H9 (cell line): ENCODE measurements around the gene TRMT2A. TPM values are rescaled to one million over a fixed set of nuclear protein-coding genes. Genes with fewer than 3 reads are reported as not detected.

Experiments
- DNase-seq: peaks from one replicate; pipeline ENCODE4 v3.0.0-alpha.2; 2017
- H2AFZ ChIP-seq: one replicate; pipeline ENCODE4 v1.6.1; 2013; ENCODE audit warnings: mild to moderate bottlenecking, low read length, control low read depth, moderate library complexity
- H2AK5ac ChIP-seq: 2 replicates; pipeline ENCODE4 v1.6.1; 2013; ENCODE audit warnings: low read length, control low read depth, mixed read lengths; ENCODE audit not compliant: insufficient read length
- H2BK120ac ChIP-seq: one replicate; pipeline ENCODE4 v1.6.1; 2013; ENCODE audit warnings: low read depth, mild to moderate bottlenecking, low read length, control low read depth, inconsistent platforms; ENCODE audit not compliant: poor library complexity, severe bottlenecking
- H2BK12ac ChIP-seq: 2 replicates; pipeline ENCODE4 v1.6.1; 2013; ENCODE audit warnings: low read length, control low read depth, mixed read lengths, low read depth; ENCODE audit not compliant: insufficient read length
- H2BK15ac ChIP-seq: 2 replicates; pipeline ENCODE4 v1.6.1; 2013; ENCODE audit warnings: low read depth, low read length, control low read depth
- H2BK20ac ChIP-seq: one replicate; pipeline ENCODE4 v1.6.1; 2013; ENCODE audit warnings: low read depth, mild to moderate bottlenecking, low read length, control low read depth, inconsistent platforms; ENCODE audit not compliant: poor library complexity, severe bottlenecking
- H2BK5ac ChIP-seq: 2 replicates; pipeline ENCODE4 v1.6.1; 2013; ENCODE audit warnings: low read length, control low read depth, mixed read lengths; ENCODE audit not compliant: insufficient read length
- H3K14ac ChIP-seq: 2 replicates; pipeline ENCODE4 v1.6.1; 2013; ENCODE audit warnings: low read length, control low read depth; ENCODE audit not compliant: insufficient read depth
- H3K18ac ChIP-seq: 2 replicates; pipeline ENCODE4 v1.6.1; 2013; ENCODE audit warnings: low read depth, mild to moderate bottlenecking, mixed read lengths, low read length, control low read depth; ENCODE audit not compliant: insufficient read length
- H3K23ac ChIP-seq: 2 replicates; pipeline ENCODE4 v1.6.1; 2013; ENCODE audit warnings: low read length, control low read depth, mixed read lengths, low read depth; ENCODE audit not compliant: insufficient read length
- H3K23me2 ChIP-seq: 2 replicates; pipeline ENCODE4 v1.6.1; 2013; ENCODE audit warnings: low read depth, mild to moderate bottlenecking, mixed read lengths, low read length, control low read depth; ENCODE audit not compliant: insufficient read length, poor library complexity, severe bottlenecking
- H3K27ac ChIP-seq: 2 replicates; pipeline ENCODE4 v1.5.1; 2013; ENCODE audit warnings: low read length, control low read depth, mixed read lengths, low read depth; ENCODE audit not compliant: insufficient read length
- H3K27me3 ChIP-seq: 2 replicates; pipeline ENCODE4 v1.6.1; 2013; ENCODE audit warnings: low read length, control low read depth, inconsistent platforms; ENCODE audit not compliant: insufficient read depth
- H3K4ac ChIP-seq: 2 replicates; pipeline ENCODE4 v1.6.1; 2013; ENCODE audit warnings: low read depth, mild to moderate bottlenecking, control low read depth, inconsistent platforms, low read length, moderate library complexity
- H3K4me1 ChIP-seq: 2 replicates; pipeline ENCODE4 v1.6.1; 2013; ENCODE audit warnings: low read length, control low read depth, inconsistent platforms; ENCODE audit not compliant: insufficient read depth
- H3K4me2 ChIP-seq: 2 replicates; pipeline ENCODE4 v1.6.1; 2013; ENCODE audit warnings: low read length, control low read depth, mixed read lengths; ENCODE audit not compliant: insufficient read length, insufficient read depth
- H3K56ac ChIP-seq: 2 replicates; pipeline ENCODE4 v1.6.1; 2013; ENCODE audit warnings: low read depth, mild to moderate bottlenecking, mixed read lengths, low read length, control low read depth; ENCODE audit not compliant: insufficient read length
- H3K79me1 ChIP-seq: 2 replicates; pipeline ENCODE4 v1.6.1; 2013; ENCODE audit warnings: low read depth, mild to moderate bottlenecking, moderate library complexity, low read length, control low read depth, inconsistent platforms; ENCODE audit not compliant: insufficient read depth, poor library complexity, severe bottlenecking
- H3K79me2 ChIP-seq: 2 replicates; pipeline ENCODE4 v1.6.1; 2013; ENCODE audit warnings: low read length, control low read depth, inconsistent platforms; ENCODE audit not compliant: insufficient read depth
- H3K9ac ChIP-seq: 2 replicates; pipeline ENCODE4 v1.6.1; 2013; ENCODE audit warnings: low read length, control low read depth, mixed read lengths; ENCODE audit not compliant: insufficient read length; ENCODE audit errors: extremely low read depth
- H3K9me3 ChIP-seq: one replicate; pipeline ENCODE4 v1.6.1; 2013; ENCODE audit warnings: low read depth, low read length, inconsistent platforms; ENCODE audit not compliant: control insufficient read depth
- H3T11ph ChIP-seq: one replicate; pipeline ENCODE4 v1.6.1; 2013; ENCODE audit warnings: mild to moderate bottlenecking, low read length, control low read depth, inconsistent platforms
- H4K20me1 ChIP-seq: one replicate; pipeline ENCODE4 v1.6.1; 2013; ENCODE audit not compliant: control insufficient read depth, insufficient read length, insufficient read depth
- H4K5ac ChIP-seq: 2 replicates; pipeline ENCODE4 v1.6.1; 2013; ENCODE audit warnings: low read depth, mild to moderate bottlenecking, mixed read lengths, low read length, control low read depth; ENCODE audit not compliant: insufficient read length
- H4K8ac ChIP-seq: replicated peaks from 2 replicates; pipeline ENCODE4 v1.6.1; 2013; ENCODE audit warnings: low read length, control low read depth, mixed read lengths, low read depth; ENCODE audit not compliant: insufficient read length
- H4K91ac ChIP-seq: 2 replicates; pipeline ENCODE4 v1.6.1; 2013; ENCODE audit warnings: low read depth, mild to moderate bottlenecking, moderate library complexity, mixed read lengths, low read length, control low read depth; ENCODE audit not compliant: insufficient read length
- H3K27ac Mint-ChIP-seq, 3 experiments: 2 replicates in 2 of 3; 3 replicates in 1 of 3; pipeline ENCODE4 v1.8.0; 2020 to 2021; ENCODE audit warnings: mixed read lengths in 3 of 3, mild to moderate bottlenecking in 1 of 3, moderate library complexity in 1 of 3
- H3K27me3 Mint-ChIP-seq: 2 replicates; pipeline ENCODE4 v1.8.0; 2021; ENCODE audit warnings: low read depth, mild to moderate bottlenecking, moderate library complexity, mixed read lengths
- H3K36me3 Mint-ChIP-seq, 3 experiments: 2 replicates in 2 of 3; 3 replicates in 1 of 3; pipeline ENCODE4 v1.8.0; 2020 to 2021; ENCODE audit warnings: low read depth in 3 of 3, mixed read lengths in 3 of 3; ENCODE audit not compliant: insufficient read depth in 1 of 3
- H3K4me1 Mint-ChIP-seq, 2 experiments: 2 replicates each; pipeline ENCODE4 v1.8.0; 2020; ENCODE audit warnings: mixed read lengths in 2 of 2
- H3K4me3 Mint-ChIP-seq, 2 experiments: 2 replicates in 1 of 2; 3 replicates in 1 of 2; pipeline ENCODE4 v1.8.0; 2020 to 2021; ENCODE audit warnings: mild to moderate bottlenecking in 2 of 2, mixed read lengths in 2 of 2, moderate library complexity in 1 of 2
- H3K9me3 Mint-ChIP-seq, 2 experiments: 2 replicates in 1 of 2; 3 replicates in 1 of 2; pipeline ENCODE4 v1.8.0; 2020; ENCODE audit warnings: mild to moderate bottlenecking in 2 of 2, mixed read lengths in 2 of 2, moderate library complexity in 1 of 2
- WGBS: extraction: QIAGEN DNeasy Blood & Tissue Kit; methylation state at CpG from one replicate; pipeline ENCODE4 v1.1.7; 2013; ENCODE audit warnings: missing lambda C conversion rate, low lambda C conversion rate, mixed read lengths; ENCODE audit not compliant: insufficient read length; ENCODE audit errors: extremely low coverage; 5-methylcytosine and 5-hydroxymethylcytosine counted together
- total RNA-seq: library from RNA; stranded (reverse); gene quantifications from 2 replicates; pipeline ENCODE4 v1.2.1, GENCODE V29; 2021
- TF ChIP-seq, protein P1 (sequence below): fragments of 200-600 bp; sonication (generic); conservative IDR thresholded peaks from 3 replicates; pipeline ENCODE4 v1.8.0; 2021; ENCODE audit warnings: antibody characterized with exemption, mild to moderate bottlenecking

The TRMT2A gene
- total RNA-seq, 1 experiment from 2014 or later = 58.2 TPM

DNA sequence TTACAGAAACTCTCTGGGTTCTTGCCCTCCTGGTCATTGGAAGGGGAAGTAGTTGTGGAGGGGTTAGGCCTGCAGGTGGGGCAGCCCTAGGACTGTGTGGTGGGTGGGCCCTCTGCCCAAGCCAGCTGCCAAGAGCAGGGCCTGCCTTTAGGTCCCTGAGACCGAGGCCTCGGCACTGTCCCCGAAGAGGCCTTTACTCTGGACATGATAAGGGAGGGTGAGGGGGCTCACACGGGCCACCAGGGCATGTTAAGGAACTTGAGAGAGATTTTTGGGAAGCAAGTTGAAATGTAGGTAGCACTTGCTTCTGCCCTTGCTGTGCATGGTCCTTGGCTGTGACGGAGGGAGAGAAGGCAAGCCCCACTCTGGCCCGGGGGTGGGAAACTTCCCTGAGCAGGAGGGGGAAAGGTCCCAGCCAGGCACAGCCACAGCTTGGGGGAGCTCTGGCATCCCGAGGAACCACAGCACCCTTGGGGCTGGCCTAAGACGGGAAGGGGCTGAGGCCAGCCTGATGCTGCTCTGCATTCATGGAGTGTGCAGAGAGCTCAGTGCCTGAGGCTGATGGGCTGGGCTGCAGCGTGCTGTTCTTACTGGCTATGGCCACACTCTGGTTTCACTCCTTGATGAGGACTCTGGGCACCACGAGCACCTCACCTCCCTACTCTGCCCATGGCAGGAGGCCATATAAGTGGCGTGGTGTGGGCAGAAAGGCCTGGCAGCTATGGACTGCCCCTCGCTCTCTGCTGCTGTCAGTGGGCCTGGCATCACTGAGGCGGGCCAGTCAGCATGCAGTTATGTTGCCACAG is 8.9 kb downstream of the TRMT2A start:
- Mint-ChIP-seq H3K27ac (no peak overlapping the region), H3K4me1 (no peaks in the 10 kb centered on the region; a peak in 2 of 4 replicates), H3K27me3 (no peaks in the 10 kb centered on the region; the same call in 1 of the 2 replicates), H3K9me3 (no peaks in the 10 kb centered on the region), H3K4me3 (no peak overlapping the region), H3K36me3 (peaks cover 26 to 81% (median 70%) of the 10 kb centered on the region in 3 experiments; a peak in 6 of 7 replicates)
- Histone ChIP-seq H4K91ac (no peak overlapping the region), H2BK20ac (no peak overlapping the region), H2BK15ac (no peak overlapping the region), H4K5ac (no peak overlapping the region), H3K14ac (no peak overlapping the region), H2BK120ac (no peak overlapping the region), H4K8ac (no peak overlapping the region), H3T11ph (no peak overlapping the region), H2BK5ac (no peak overlapping the region), H3K79me1 (no peaks in the 10 kb centered on the region), H3K79me2 (0 out of 2 replicates have a peak, but pooled peaks cover 2% of the 10 kb centered on the region), H2AK5ac (no peak overlapping the region), H3K4me2 (no peak overlapping the region), H3K27ac (no peak overlapping the region), H3K9ac (no peak overlapping the region), H3K4ac (no peak overlapping the region), H3K56ac (no peak overlapping the region), H3K9me3 (no peaks in the 10 kb centered on the region), H3K27me3 (no peaks in the 10 kb centered on the region; the same call in 1 of the 2 replicates), H3K4me1 (no peaks in the 10 kb centered on the region), H4K20me1 (no peaks in the 10 kb centered on the region), H3K18ac (no peak overlapping the region), H2AFZ (no peak overlapping the region), H3K23me2 (no peaks in the 10 kb centered on the region), H3K23ac (no peak overlapping the region), H2BK12ac (no peak overlapping the region)
- TF ChIP-seq, protein P1, sequence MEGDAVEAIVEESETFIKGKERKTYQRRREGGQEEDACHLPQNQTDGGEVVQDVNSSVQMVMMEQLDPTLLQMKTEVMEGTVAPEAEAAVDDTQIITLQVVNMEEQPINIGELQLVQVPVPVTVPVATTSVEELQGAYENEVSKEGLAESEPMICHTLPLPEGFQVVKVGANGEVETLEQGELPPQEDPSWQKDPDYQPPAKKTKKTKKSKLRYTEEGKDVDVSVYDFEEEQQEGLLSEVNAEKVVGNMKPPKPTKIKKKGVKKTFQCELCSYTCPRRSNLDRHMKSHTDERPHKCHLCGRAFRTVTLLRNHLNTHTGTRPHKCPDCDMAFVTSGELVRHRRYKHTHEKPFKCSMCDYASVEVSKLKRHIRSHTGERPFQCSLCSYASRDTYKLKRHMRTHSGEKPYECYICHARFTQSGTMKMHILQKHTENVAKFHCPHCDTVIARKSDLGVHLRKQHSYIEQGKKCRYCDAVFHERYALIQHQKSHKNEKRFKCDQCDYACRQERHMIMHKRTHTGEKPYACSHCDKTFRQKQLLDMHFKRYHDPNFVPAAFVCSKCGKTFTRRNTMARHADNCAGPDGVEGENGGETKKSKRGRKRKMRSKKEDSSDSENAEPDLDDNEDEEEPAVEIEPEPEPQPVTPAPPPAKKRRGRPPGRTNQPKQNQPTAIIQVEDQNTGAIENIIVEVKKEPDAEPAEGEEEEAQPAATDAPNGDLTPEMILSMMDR = no peak
- no CpG with 5 or more reads among the region's 13 CpGs for WGBS
- no peak for DNase-seq
